Endothelial cell of umbilical vein (primary cell): ENCODE results near the gene SPRED1. TPM values are rescaled to one million over a fixed set of nuclear protein-coding genes. Genes with fewer than 3 reads are reported as not detected.

Source experiments
- BruUV-seq: library from RNA; stranded (reverse); fragments of 400-500 nt; replicated peaks from 2 replicates; lab custom pipeline; 2021; lab: Mats Ljungman, UMichigan
- CTCF ChIA-PET: fragments of 300-600, 350-600 bp; sonication (Branson Sonifier 250); formaldehyde crosslinking; loops from one replicate; lab custom pipeline; 2021; ENCODE audit warnings: antibody characterized with exemption, inconsistent platforms; lab: Charles Lee
- POLR2A ChIA-PET: fragments of 300-600, 350-600 bp; sonication (Branson Sonifier 250); formaldehyde crosslinking; loops from one replicate; lab custom pipeline; 2021; ENCODE audit warnings: antibody characterized with exemption, inconsistent platforms; lab: Charles Lee
- DNase-seq: peaks from one replicate; pipeline ENCODE4 v3.0.0-alpha.2; 2011; ENCODE audit warnings: low read depth, low spot score
- FAIRE-seq: peaks from 2 replicates; lab custom pipeline; 2011; peaks lifted over from hg19 to GRCh38; lab: Jason Lieb, UNC
- H2AFZ ChIP-seq: 2 replicates; pipeline ENCODE4 v1.6.0; 2012; ENCODE audit warnings: low read depth, low read length, control low read depth, inconsistent platforms
- H3K27ac ChIP-seq: 2 replicates; pipeline ENCODE4 v1.5.1; 2011; ENCODE audit warnings: low read depth, mild to moderate bottlenecking, control low read depth, low read length, moderate library complexity; ENCODE audit not compliant: insufficient read depth
- H3K27me3 ChIP-seq, 2 experiments: 2 replicates each; pipeline versions ENCODE4 v1.6.0 to v1.6.1; 2011; ENCODE audit warnings: low read length in 2 of 2, mixed read lengths in 1 of 2; ENCODE audit not compliant: control insufficient read depth in 2 of 2, insufficient read depth in 2 of 2
- H3K36me3 ChIP-seq, 2 experiments: 2 replicates in 1 of 2; 3 replicates in 1 of 2; pipeline ENCODE4 v1.5.1; 2011; ENCODE audit warnings: low read length in 2 of 2, mild to moderate bottlenecking in 1 of 2, moderate library complexity in 1 of 2; ENCODE audit not compliant: control insufficient read depth in 2 of 2, insufficient read depth in 2 of 2; ENCODE audit errors: extremely low read depth in 1 of 2
- H3K4me1 ChIP-seq: 3 replicates; pipeline ENCODE4 v1.5.1; 2011; ENCODE audit warnings: mild to moderate bottlenecking, low read length; ENCODE audit not compliant: control insufficient read depth, insufficient read depth; ENCODE audit errors: extremely low read depth
- H3K4me2 ChIP-seq: 2 replicates; pipeline ENCODE4 v1.6.1; 2011; ENCODE audit warnings: low read length, control low read depth, mixed read lengths; ENCODE audit not compliant: insufficient read depth
- H3K4me3 ChIP-seq, 3 experiments: fragments of 200-600 bp in 1 of 3; sonication (generic), shearing (Covaris generic) in 1 of 3; replicated peaks in 1 of 3; 2 replicates each; pipeline ENCODE4 v1.5.1; 2011 to 2016; ENCODE audit warnings: control low read depth in 3 of 3, low read length in 3 of 3, mild to moderate bottlenecking in 2 of 3, inconsistent platforms in 1 of 3, low read depth in 1 of 3, moderate library complexity in 1 of 3; ENCODE audit not compliant: insufficient read depth in 1 of 3
- H3K79me2 ChIP-seq: 2 replicates; pipeline ENCODE4 v1.6.0; 2012; ENCODE audit warnings: low read length, inconsistent platforms; ENCODE audit not compliant: control insufficient read depth, insufficient read depth
- H3K9ac ChIP-seq: replicated peaks from 2 replicates; pipeline ENCODE3; 2011; ENCODE audit warnings: low read length, control low read depth; ENCODE audit not compliant: insufficient read depth; ENCODE audit errors: extremely low read depth
- H3K9me1 ChIP-seq: replicated peaks from 3 replicates; pipeline ENCODE4 v1.6.0; 2011; ENCODE audit warnings: mild to moderate bottlenecking, low read length; ENCODE audit not compliant: control insufficient read depth, insufficient read depth; ENCODE audit errors: extremely low read depth
- H3K9me3 ChIP-seq: replicated peaks from 2 replicates; pipeline ENCODE4 v1.5.1; 2012; ENCODE audit warnings: low read length, inconsistent platforms; ENCODE audit not compliant: control insufficient read depth, insufficient read depth
- H4K20me1 ChIP-seq: replicated peaks from 2 replicates; pipeline ENCODE3; 2011; ENCODE audit warnings: mild to moderate bottlenecking, low read length; ENCODE audit not compliant: control insufficient read depth, insufficient read depth; ENCODE audit errors: extremely low read depth
- EZH2 ChIP-seq: IDR thresholded peaks from 2 replicates; pipeline ENCODE4 v1.6.1; 2012; ENCODE audit warnings: borderline replicate concordance, low read depth, mild to moderate bottlenecking, moderate library complexity, low read length, inconsistent platforms; ENCODE audit not compliant: severe bottlenecking
- FOS ChIP-seq: IDR thresholded peaks from 2 replicates; pipeline ENCODE4 v1.6.1; 2011; ENCODE audit warnings: mild to moderate bottlenecking, low read length, moderate library complexity, borderline replicate concordance; ENCODE audit not compliant: insufficient read depth
- GATA2 ChIP-seq: IDR thresholded peaks from 2 replicates; pipeline ENCODE4 v1.7.0; 2011; ENCODE audit warnings: low read depth, mild to moderate bottlenecking, moderate library complexity, mixed read lengths, low read length; ENCODE audit not compliant: insufficient read length, insufficient read depth
- JUN ChIP-seq: IDR thresholded peaks from 2 replicates; pipeline ENCODE4 v1.6.1; 2011; ENCODE audit warnings: borderline replicate concordance, low read depth; ENCODE audit not compliant: insufficient read length, insufficient read depth
- MYC ChIP-seq: IDR thresholded peaks from one replicate; pipeline ENCODE4 v1.6.1; 2011; ENCODE audit warnings: mild to moderate bottlenecking, low read depth, low read length
- POLR2A ChIP-seq: IDR thresholded peaks from 2 replicates; pipeline ENCODE4 v1.6.1; 2012; ENCODE audit warnings: low read depth, mild to moderate bottlenecking, control low read depth, low read length
- POLR2AphosphoS5 ChIP-seq: IDR thresholded peaks from 2 replicates; pipeline ENCODE4 v1.6.1; 2012; ENCODE audit warnings: low read depth, mild to moderate bottlenecking, control low read depth, low read length, moderate library complexity; ENCODE audit not compliant: insufficient read depth
- dilution Hi-C: fragments of 300-500 bp; cut with MboI; formaldehyde crosslinking; loops from one replicate; pipeline ENCODE4 v1.15.0; 2019; ENCODE audit warnings: low sequenced_read_pairs; ENCODE audit not compliant: extremely low pct_ligation_motif_present
- intact Hi-C: fragments of 100-400 bp; cut with micrococcal nuclease; formaldehyde crosslinking; loops from one replicate; pipeline ENCODE4 v1.10.0; 2022
- polyA plus RNA-seq, 4 experiments: library from polyadenylated mRNA; depleted of rRNA in 3 of 4; stranded (reverse) in 3 of 4; unstranded in 1 of 4; fragments of >200 nt; gene quantifications; 2 replicates each; pipeline versions ENCODE4 v1.2.1 to v1.2.3, GENCODE V29; 2011 to 2012; ENCODE audit warnings: missing spikeins in 1 of 4
- total RNA-seq: library from RNA; stranded (reverse); gene quantifications from 2 replicates; pipeline ENCODE4 v1.2.3, GENCODE V29; 2021
- TF ChIP-seq, protein P1 (sequence below), 2 donors: IDR thresholded peaks; 1 replicate in 1 of 2; 2 replicates in 1 of 2; pipeline ENCODE4 v1.5.1; 2011; ENCODE audit warnings: low read length in 2 of 2, mild to moderate bottlenecking in 2 of 2, moderate library complexity in 2 of 2, control low read depth in 1 of 2, inconsistent platforms in 1 of 2, low read depth in 1 of 2; ENCODE audit not compliant: insufficient read depth in 1 of 2; ENCODE audit errors: extremely low read depth in 1 of 2
- TF ChIP-seq, protein P2 (sequence below): IDR thresholded peaks from 2 replicates; pipeline ENCODE4 v1.6.1; 2011; ENCODE audit not compliant: insufficient read depth, insufficient read length

The SPRED1 gene
- total and polyA plus RNA-seq, 2 donors (not counting 3 experiments of a cell fraction or from before 2014, with no cell fraction given) = 1.3 to 10.7 TPM

DNA sequence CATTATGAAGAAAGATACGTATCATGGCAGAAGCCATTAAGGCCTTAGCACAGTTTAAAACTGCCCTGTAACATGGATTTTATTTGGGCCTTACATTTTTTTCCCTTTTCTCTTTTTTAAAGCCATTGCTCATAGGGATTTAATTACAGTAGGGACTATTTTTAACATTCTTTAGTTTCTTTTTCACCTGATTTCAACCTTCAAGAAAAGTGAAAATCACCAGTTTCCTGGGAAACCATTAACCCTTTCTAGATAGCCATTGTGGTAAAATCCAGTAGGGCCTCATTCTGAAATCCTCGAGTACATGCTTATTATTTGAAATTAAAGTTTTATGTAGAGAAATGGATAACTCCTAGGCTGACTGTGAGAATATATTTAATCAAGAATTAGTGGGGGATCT is 3.1 kb downstream of the SPRED1 start:
- intact Hi-C loops = no loop called here

More for the DNA sequence above, 3.1 kb downstream of the SPRED1 start:
- BruUV-seq = no TSS peak
- H3K27me3 ChIP-seq = no peaks in the 10 kb centered on the region
- peaks cover 14% of the 10 kb centered on the region for H3K4me1 ChIP-seq
- dilution Hi-C loops = no loop called here
- H3K4me2 ChIP-seq = peak overlapping the region; percentile 96
- no peaks in the 10 kb centered on the region for H3K36me3 ChIP-seq
- ChIA-PET CTCF (no interaction called here), POLR2A (no interaction called here)
- no peak overlapping the region for H3K4me3 ChIP-seq
- FAIRE-seq (no peak), DNase-seq (no peak)
- peaks cover 7% of the 10 kb centered on the region for H4K20me1 ChIP-seq
- no peaks in the 10 kb centered on the region for H3K9me3 ChIP-seq
- no peak overlapping the region for H3K9ac ChIP-seq
- no peaks in the 10 kb centered on the region for H3K9me1 ChIP-seq
- H3K27ac ChIP-seq = no peak overlapping the region
- no peak overlapping the region for H2AFZ ChIP-seq
- TF ChIP-seq, protein P1, sequence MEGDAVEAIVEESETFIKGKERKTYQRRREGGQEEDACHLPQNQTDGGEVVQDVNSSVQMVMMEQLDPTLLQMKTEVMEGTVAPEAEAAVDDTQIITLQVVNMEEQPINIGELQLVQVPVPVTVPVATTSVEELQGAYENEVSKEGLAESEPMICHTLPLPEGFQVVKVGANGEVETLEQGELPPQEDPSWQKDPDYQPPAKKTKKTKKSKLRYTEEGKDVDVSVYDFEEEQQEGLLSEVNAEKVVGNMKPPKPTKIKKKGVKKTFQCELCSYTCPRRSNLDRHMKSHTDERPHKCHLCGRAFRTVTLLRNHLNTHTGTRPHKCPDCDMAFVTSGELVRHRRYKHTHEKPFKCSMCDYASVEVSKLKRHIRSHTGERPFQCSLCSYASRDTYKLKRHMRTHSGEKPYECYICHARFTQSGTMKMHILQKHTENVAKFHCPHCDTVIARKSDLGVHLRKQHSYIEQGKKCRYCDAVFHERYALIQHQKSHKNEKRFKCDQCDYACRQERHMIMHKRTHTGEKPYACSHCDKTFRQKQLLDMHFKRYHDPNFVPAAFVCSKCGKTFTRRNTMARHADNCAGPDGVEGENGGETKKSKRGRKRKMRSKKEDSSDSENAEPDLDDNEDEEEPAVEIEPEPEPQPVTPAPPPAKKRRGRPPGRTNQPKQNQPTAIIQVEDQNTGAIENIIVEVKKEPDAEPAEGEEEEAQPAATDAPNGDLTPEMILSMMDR (IDR thresholded peaks at IDR 0.05; ENCODE audit: extremely low read depth in 1 of 2, insufficient read depth in 1 of 2, low read depth in 1 of 2, low read length in 2 of 2) = no peak
- no peak for TF ChIP-seq GATA2
- no peak for TF ChIP-seq POLR2A
- no peak for TF ChIP-seq FOS
- no peak for TF ChIP-seq JUN
- TF ChIP-seq EZH2 = no peak
- TF ChIP-seq POLR2AphosphoS5 = no peak
- no peak for TF ChIP-seq MYC
- TF ChIP-seq, protein P2, sequence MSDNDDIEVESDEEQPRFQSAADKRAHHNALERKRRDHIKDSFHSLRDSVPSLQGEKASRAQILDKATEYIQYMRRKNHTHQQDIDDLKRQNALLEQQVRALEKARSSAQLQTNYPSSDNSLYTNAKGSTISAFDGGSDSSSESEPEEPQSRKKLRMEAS = no peak
- H3K79me2 ChIP-seq = peaks cover 81% of the 10 kb centered on the region
